K562 (cell line): ENCODE results near the gene RNF215. TPM values are rescaled to one million over a fixed set of nuclear protein-coding genes. Genes with fewer than 3 reads are reported as not detected.

Source experiments
- CEBPG ChIP-seq, 3 experiments: fragments of 200-800 bp in 1 of 3; sonication (Bioruptor generic) in 1 of 3; sonication (generic) in 1 of 3; formaldehyde crosslinking in 1 of 3; IDR thresholded peaks in 2 of 3; conservative IDR thresholded peaks in 1 of 3; 2 replicates each; pipeline versions ENCODE4 v1.6.1 to v1.8.0; 2016 to 2022; ENCODE audit warnings: missing compliant biosample characterization in 2 of 3, missing genetic modification characterization in 2 of 3, mild to moderate bottlenecking in 1 of 3, missing genetic modification reagents in 1 of 3
- HCFC1 ChIP-seq: IDR thresholded peaks from 2 replicates; pipeline ENCODE4 v1.6.1; 2012; ENCODE audit warnings: low read depth, low read length, improper control_type of control experiment
- HES1 ChIP-seq: fragments of 450-650 bp; IDR thresholded peaks from 2 replicates; pipeline ENCODE4 v1.6.1; 2016; ENCODE audit warnings: low read depth, mild to moderate bottlenecking, moderate library complexity
- MCM5 ChIP-seq: fragments of 450-650 bp; IDR thresholded peaks from 2 replicates; pipeline ENCODE4 v1.6.1; 2016; ENCODE audit warnings: low read depth
- MGA ChIP-seq: fragments of 450-650 bp; IDR thresholded peaks from 2 replicates; pipeline ENCODE4 v1.6.1; 2016; ENCODE audit warnings: mild to moderate bottlenecking, moderate library complexity
- NFE2L1 ChIP-seq: fragments of 450-650 bp; IDR thresholded peaks from 2 replicates; pipeline ENCODE4 v1.6.1; 2016; ENCODE audit warnings: missing genetic modification characterization, low read depth, mild to moderate bottlenecking, missing compliant biosample characterization, moderate library complexity, borderline replicate concordance
- POLR2G ChIP-seq: fragments of 200-400 bp; formaldehyde crosslinking; IDR thresholded peaks from 2 replicates; pipeline ENCODE4 v1.6.1; 2017; ENCODE audit warnings: low read depth, mild to moderate bottlenecking, antibody characterized with exemption, low read length, moderate library complexity
- SMAD4 ChIP-seq: fragments of 250-450 bp; sonication (Bioruptor Pico); conservative IDR thresholded peaks from 2 replicates; pipeline ENCODE4 v1.8.0; 2021; ENCODE audit warnings: inconsistent platforms, mild to moderate bottlenecking, moderate library complexity
- TRIM24 ChIP-seq, 2 experiments: fragments of 450-650 bp; IDR thresholded peaks; 2 replicates each; pipeline ENCODE4 v1.6.1; 2016
- ZNF134 ChIP-seq: fragments of 250-450 bp; sonication (Bioruptor Pico); conservative IDR thresholded peaks from 2 replicates; pipeline ENCODE4 v1.4.0; 2020
- ZNF174 ChIP-seq: fragments of 250-450 bp; sonication (Bioruptor Pico); IDR thresholded peaks from 2 replicates; pipeline ENCODE4 v1.4.0; 2020; ENCODE audit warnings: mild to moderate bottlenecking
- ZNF217 ChIP-seq: sonication (generic); formaldehyde crosslinking; IDR thresholded peaks from 2 replicates; pipeline ENCODE4 v1.8.0; 2022; ENCODE audit warnings: mild to moderate bottlenecking, missing genetic modification reagents
- ZNF75A ChIP-seq: fragments of 450-650 bp; formaldehyde crosslinking; IDR thresholded peaks from 2 replicates; pipeline ENCODE4 v1.4.0; 2020; ENCODE audit warnings: mild to moderate bottlenecking
- polyA plus RNA-seq, 8 experiments: library from polyadenylated mRNA; depleted of rRNA in 4 of 8; stranded (reverse) in 5 of 8; unstranded in 3 of 8; fragments of >200 nt; fragmentation: Nextera tagmentation in 2 of 8; fragmentation: Illumina TruSeq in 1 of 8; extraction: Ambion mirVana in 2 of 8; extraction: Trizol in 1 of 8; gene quantifications; 2 replicates each; pipeline versions ENCODE4 v1.2.1 to v1.2.3, GENCODE V29; 2011 to 2014; ENCODE audit warnings: inconsistent platforms in 1 of 8, missing spikeins in 1 of 8
- total RNA-seq, 7 experiments: library from RNA; depleted of rRNA in 6 of 7; stranded (reverse); fragments of >200 nt in 6 of 7; fragmentation: Illumina TruSeq in 2 of 7; extraction: Trizol in 2 of 7; gene quantifications; 2 replicates each; pipeline versions ENCODE4 v1.2.1 to v1.2.3, GENCODE V29; 2011 to 2021; ENCODE audit warnings: low replicate concordance in 1 of 7

RNF215 gene
- total and polyA plus RNA-seq, 9 of the 15 experiments (the other 6 are each of a cell fraction or from before 2014, with no cell fraction given) = 0.08 to 9.8 (median 2.7) TPM

GRCh38 chr22:30356449-30357235 lies 30.6 kb downstream of the RNF215 start, which contains the start of the genes CCDC157 and SF3A1 (continued):
- no peak for TF ChIP-seq MGA
- TF ChIP-seq ZNF217 (CRISPR knock-in tag) = no peak
- TF ChIP-seq ZNF75A (CRISPR knock-in tag) = no peak
- no peak for TF ChIP-seq ZNF134 (CRISPR knock-in tag)
- 0 out of 2 replicates have a peak, but pooled peaks have one; percentile 52 for TF ChIP-seq SMAD4
- TF ChIP-seq POLR2G = peak; percentile 97
- TF ChIP-seq HES1 = no peak
- TF ChIP-seq NFE2L1 (tag) = no peak
- no peak for TF ChIP-seq TRIM24 (IDR thresholded peaks at IDR 0.05)
- TF ChIP-seq MCM5 = no peak
- TF ChIP-seq HCFC1 = peak; percentile 82
- no peak for TF ChIP-seq CEBPG (CRISPR knock-in tag; IDR thresholded peaks at IDR 0.05)
- no peak for TF ChIP-seq CEBPG (tag; conservative IDR thresholded peaks at IDR 0.05 in 1 of 2, IDR thresholded peaks at IDR 0.05 in 1 of 2)
- no peak for TF ChIP-seq ZNF174 (CRISPR knock-in tag)
